ENCODE measurements around the gene DCAF4L1. TPM values are rescaled to one million over a fixed set of nuclear protein-coding genes. Genes with fewer than 3 reads are reported as not detected.
A peak's percentile ranks its signal among the peaks of the same experiment; 100 is the strongest.

The DCAF4L1 gene
- total and polyA plus RNA-seq, 2 donors (not counting 1 experiment from before 2014, with no cell fraction given), result 0.20 to 0.31 TPM

DNA sequence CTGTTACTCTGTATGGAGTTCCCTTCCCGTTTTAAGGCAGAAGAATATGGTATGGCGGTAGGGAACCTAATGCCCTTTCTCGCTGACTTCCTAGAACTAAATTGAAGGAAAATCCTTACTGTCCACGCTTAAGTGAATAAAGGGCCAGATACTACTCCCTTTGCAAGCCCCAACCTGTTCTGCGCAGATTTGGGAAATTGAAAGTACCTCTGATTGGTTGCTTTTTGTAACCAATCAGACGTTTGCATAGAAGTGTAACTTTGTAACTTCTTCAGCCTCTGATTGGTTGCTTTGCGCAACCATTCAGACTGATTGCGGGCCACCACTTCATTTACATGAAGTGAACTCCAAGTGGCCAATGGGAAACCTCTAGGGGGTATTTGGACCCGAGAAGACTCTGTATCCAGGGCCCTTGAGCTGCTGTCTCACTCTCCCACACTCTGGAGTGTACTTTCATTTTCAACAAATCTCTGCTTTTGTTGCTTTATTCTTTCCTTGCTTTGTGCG lies 47.5 kb upstream of the DCAF4L1 start:
- H3K4me1 Mint-ChIP-seq, result peaks cover 33% of the 10 kb centered on the region
- no peaks in the 10 kb centered on the region for H3K9me3 Mint-ChIP-seq (ENCODE audit: insufficient read depth)
- H3K27ac ChIP-seq (ENCODE audit: low read length in 2 of 2), result no peak overlapping the region
- H3K79me2 ChIP-seq (ENCODE audit: control insufficient read depth, insufficient read depth, low read length), result peaks cover 31% of the 10 kb centered on the region
- peaks cover 11 to 19% of the 10 kb centered on the region in 2 donors for H3K4me1 ChIP-seq (ENCODE audit: control insufficient read depth in 2 of 2, insufficient read depth in 2 of 2, low read length in 2 of 2)
- no peak overlapping the region for H3K9ac ChIP-seq (ENCODE audit: low read length)
- intact Hi-C loops (cut with micrococcal nuclease), result no loop called here
- peak overlapping the region; percentile 74 for H2AFZ ChIP-seq (ENCODE audit: insufficient read depth, low read depth, low read length, poor library complexity, severe bottlenecking)
- no peak overlapping the region for H3K4me2 ChIP-seq (replicated peaks; ENCODE audit: low read depth, low read length, poor library complexity, severe bottlenecking)
- no peaks in the 10 kb centered on the region for H3K9me3 ChIP-seq (ENCODE audit: control extremely low read depth in 1 of 3, control insufficient read depth in 2 of 3, insufficient read depth in 1 of 3, low read length in 2 of 3)
- DNase-seq, result no peak
- no peak for TF ChIP-seq CTCF (IDR thresholded peaks at IDR 0.05)
- no peak for TF ChIP-seq EZH2 (IDR thresholded peaks at IDR 0.05; ENCODE audit: borderline replicate concordance, insufficient read depth, low read depth, low read length, poor library complexity, severe bottlenecking)
- peak overlapping the region; percentile 79 for H3K27ac Mint-ChIP-seq
- peaks cover 0 to 2% (median 0%) of the 10 kb centered on the region in 4 experiments for H3K27me3 ChIP-seq (replicated peaks in 1 of 4; ENCODE audit: control extremely low read depth in 1 of 4, control insufficient read depth in 3 of 4, insufficient read depth in 4 of 4, low read length in 3 of 4)
- peaks cover 4% of the 10 kb centered on the region for H3K27me3 Mint-ChIP-seq
- ChIA-PET CTCF (interaction anchor here (1.0 to 1.1 kb wide), 2 partner anchors 23 to 47 kb away, joined by 3 to 4 read pairs; no protein-coding TSS in a partner anchor), POLR2A (interaction anchor here (1.2 kb wide), 1 partner anchor 56 kb away, joined by 4 read pairs; the partner anchor contains the start of gene SLC30A9)
- H3K4me3 Mint-ChIP-seq, result peak overlapping the region; percentile 90
- H3K4me3 ChIP-seq (ENCODE audit: control extremely low read depth in 1 of 5, extremely low read depth in 1 of 5, insufficient read depth in 1 of 5, low read depth in 2 of 5, low read length in 4 of 5), result no peak overlapping the region
- H3K36me3 ChIP-seq (replicated peaks in 1 of 2; ENCODE audit: control extremely low read depth in 1 of 2, control insufficient read depth in 1 of 2, extremely low read depth in 1 of 2, insufficient read depth in 2 of 2, low read length in 1 of 2), result peaks cover 1 to 4% of the 10 kb centered on the region in 2 experiments
- ATAC-seq (ENCODE audit: low read depth), result no peak
- 97% methylated on average over 8 of the region's 10 CpGs for WGBS (ENCODE audit: insufficient coverage)
- peaks cover 13% of the 10 kb centered on the region for H4K20me1 ChIP-seq (ENCODE audit: control insufficient read depth, insufficient read depth, low read length, poor library complexity, severe bottlenecking)

DNA sequence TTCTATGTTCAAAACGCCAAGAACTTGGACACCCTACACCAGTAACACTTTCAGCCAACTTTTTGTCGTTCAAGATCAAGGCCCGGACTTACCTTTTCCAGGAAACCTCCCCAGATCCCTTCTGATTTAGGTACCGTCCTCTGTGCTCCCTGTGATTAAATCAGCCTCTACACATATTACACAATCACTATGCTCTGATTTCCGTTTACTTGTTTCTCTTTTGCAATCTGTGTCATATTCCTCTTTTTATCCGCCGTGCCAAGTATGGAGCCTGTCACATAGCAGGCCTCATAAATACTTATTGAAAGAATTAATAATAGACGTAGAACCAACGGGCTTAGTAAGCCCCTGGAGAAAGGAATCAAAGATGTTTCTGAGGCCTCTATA lies 47.0 kb upstream of the DCAF4L1 start:
- ChIA-PET CTCF (interaction anchor here (1.0 to 1.1 kb wide), 3 partner anchors 23 to 47 kb away, joined by 3 to 4 read pairs (median 3); no protein-coding TSS in a partner anchor), POLR2A (interaction anchor here (1.2 kb wide), 1 partner anchor 56 kb away, joined by 4 read pairs; the partner anchor contains the start of gene SLC30A9)
- Histone ChIP-seq H3K9me3 (ENCODE audit: control extremely low read depth in 1 of 3, control insufficient read depth in 2 of 3, insufficient read depth in 1 of 3, low read length in 2 of 3) (no peaks in the 10 kb centered on the region), H3K4me3 (ENCODE audit: control extremely low read depth in 1 of 5, extremely low read depth in 1 of 5, insufficient read depth in 1 of 5, low read depth in 2 of 5, low read length in 4 of 5) (peak overlapping the region; percentile 66 to 99 (median 85)), H3K79me2 (ENCODE audit: control insufficient read depth, insufficient read depth, low read length) (peaks cover 36% of the 10 kb centered on the region), H3K27me3 (replicated peaks in 1 of 4; ENCODE audit: control extremely low read depth in 1 of 4, control insufficient read depth in 3 of 4, insufficient read depth in 4 of 4, low read length in 3 of 4) (peaks cover 0 to 2% (median 0%) of the 10 kb centered on the region in 4 experiments), H3K4me2 (replicated peaks; ENCODE audit: low read depth, low read length, poor library complexity, severe bottlenecking) (peak overlapping the region; percentile 87), H2AFZ (ENCODE audit: insufficient read depth, low read depth, low read length, poor library complexity, severe bottlenecking) (peak overlapping the region; percentile 74), H3K4me1 (ENCODE audit: control insufficient read depth in 2 of 2, insufficient read depth in 2 of 2, low read length in 2 of 2) (peaks cover 11 to 19% of the 10 kb centered on the region in 2 donors), H3K27ac (ENCODE audit: low read length in 2 of 2) (peak overlapping the region in 1 of 2 donors; percentile 79), H3K36me3 (replicated peaks in 1 of 2; ENCODE audit: control extremely low read depth in 1 of 2, control insufficient read depth in 1 of 2, extremely low read depth in 1 of 2, insufficient read depth in 2 of 2, low read length in 1 of 2) (peaks cover 5 to 8% of the 10 kb centered on the region in 2 experiments), H3K9ac (ENCODE audit: low read length) (peak overlapping the region; percentile 92), H4K20me1 (ENCODE audit: control insufficient read depth, insufficient read depth, low read length, poor library complexity, severe bottlenecking) (peaks cover 17% of the 10 kb centered on the region)
- WGBS (ENCODE audit: insufficient coverage), result 96% methylated on average over 4 of the region's 9 CpGs
- DNase-seq (no peak), ATAC-seq (ENCODE audit: low read depth) (no peak)
- no peaks in the 10 kb centered on the region for H3K9me3 Mint-ChIP-seq (ENCODE audit: insufficient read depth)
- H3K4me1 Mint-ChIP-seq, result peaks cover 33% of the 10 kb centered on the region
- H3K4me3 Mint-ChIP-seq, result peak overlapping the region; percentile 90
- H3K27ac Mint-ChIP-seq, result peak overlapping the region; percentile 79
- intact Hi-C loops (cut with micrococcal nuclease), result no loop called here
- H3K27me3 Mint-ChIP-seq, result peaks cover under 1% of the 10 kb centered on the region
- TF ChIP-seq CTCF (IDR thresholded peaks at IDR 0.05) (no peak), EZH2 (IDR thresholded peaks at IDR 0.05; ENCODE audit: borderline replicate concordance, insufficient read depth, low read depth, low read length, poor library complexity, severe bottlenecking) (no peak)
